A549 (cell line): ENCODE measurements around the gene FIGLA.

ENCODE experiments used
- CTCF ChIP-seq: fragments of >200 bp; sonication (Bioruptor Twin); formaldehyde crosslinking; IDR thresholded peaks from 3 replicates; pipeline ENCODE4 v1.5.1; 2016
- EP300 ChIP-seq, 2 experiments: fragments of >200 bp; sonication (Bioruptor Twin); formaldehyde crosslinking; IDR thresholded peaks; 2 replicates in 1 of 2; 3 replicates in 1 of 2; pipeline ENCODE4 v1.6.1; 2016 to 2017
- KDM5A ChIP-seq: fragments of 200-600 bp; sonication (generic); IDR thresholded peaks from 2 replicates; pipeline ENCODE4 v1.6.1; 2016; ENCODE audit warnings: antibody characterized with exemption, mild to moderate bottlenecking

GRCh38 chr2:70797506-70797905 lies 7.1 kb upstream of the FIGLA start:
- TF ChIP-seq KDM5A (no peak), EP300 (IDR thresholded peaks at IDR 0.05) (no peak), CTCF (no peak)
